ENCODE measurements around the gene SIPA1.
A peak's percentile ranks its signal among the peaks of the same experiment; 100 is the strongest.
"Not testable (repeated sequence)": the region's sequence is repeated elsewhere in the genome, so short reads cannot be mapped to it uniquely, and the experiment has no call there.

The SIPA1 gene

DNA sequence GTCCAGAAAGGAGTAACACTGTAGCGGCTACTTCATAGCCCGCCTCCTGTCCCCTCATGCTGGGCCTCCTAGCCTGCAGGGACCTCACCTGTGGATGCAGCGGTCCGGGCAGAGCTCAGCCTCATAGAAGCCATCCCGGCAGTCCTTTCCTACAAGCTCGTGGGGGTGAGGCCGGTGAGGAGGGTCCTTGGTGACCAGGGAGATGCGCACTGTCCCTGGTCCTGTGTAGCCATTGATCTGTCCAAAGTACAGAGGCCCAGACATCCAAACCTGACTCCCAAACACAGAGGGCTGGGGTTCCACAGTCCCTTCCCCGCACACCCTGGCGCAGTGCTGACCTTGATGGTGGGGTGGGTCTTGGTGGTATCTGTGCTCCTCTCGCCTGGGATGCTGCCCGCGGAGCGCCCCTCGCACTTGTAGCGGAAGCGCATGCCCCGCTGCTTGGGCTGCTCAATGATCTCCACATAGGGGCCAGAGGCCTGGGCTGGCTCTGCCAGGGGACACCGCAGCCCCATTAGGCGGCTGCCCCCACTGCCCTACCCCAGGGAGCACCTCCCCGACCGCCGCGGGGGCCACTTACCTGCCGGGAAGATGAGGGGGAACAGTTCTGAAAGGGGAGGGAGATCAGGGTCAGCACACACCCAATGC lies 23.8 kb downstream of the SIPA1 start:
- DNase-seq (ENCODE audit: insufficient read length, low spot score) = no peak
- TF ChIP-seq POLR2A (IDR thresholded peaks at IDR 0.05; ENCODE audit: low read depth, low read length) = no peak

DNA sequence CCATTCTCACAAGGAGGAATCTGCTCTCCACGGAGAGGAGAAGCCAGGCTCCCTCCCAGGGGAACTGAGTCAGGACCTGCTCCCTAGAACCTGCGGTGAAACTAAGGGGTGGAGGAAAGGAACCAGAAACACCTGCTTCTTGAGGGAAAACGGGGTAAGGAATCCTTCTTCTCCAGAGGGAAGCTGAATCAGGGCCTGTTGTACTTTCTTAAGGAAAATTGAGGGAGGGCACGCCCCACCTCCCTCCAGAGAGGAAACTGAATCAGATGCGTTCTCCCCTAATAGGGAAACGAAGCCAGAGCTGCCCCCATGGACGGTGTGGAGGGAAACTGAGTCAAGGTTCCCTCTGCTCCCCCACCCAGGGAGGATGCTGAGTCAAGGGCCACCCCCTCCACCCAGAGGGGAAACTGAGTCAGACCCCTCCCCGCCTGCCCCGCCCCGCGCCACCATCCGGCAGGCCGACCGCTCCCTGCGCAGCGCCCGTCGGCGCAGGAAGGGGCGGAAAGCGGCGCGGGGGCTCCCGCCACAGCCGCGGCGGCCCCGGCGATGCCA lies 24.4 kb downstream of the SIPA1 start:
- no peak for FAIRE-seq
- no peak for DNase-seq (ENCODE audit: insufficient read length, low spot score)
- no peak for TF ChIP-seq POLR2A (IDR thresholded peaks at IDR 0.05; ENCODE audit: low read depth, low read length)

More for the DNA sequence above, 23.8 kb downstream of the SIPA1 start:
- FAIRE-seq = no peak

DNA sequence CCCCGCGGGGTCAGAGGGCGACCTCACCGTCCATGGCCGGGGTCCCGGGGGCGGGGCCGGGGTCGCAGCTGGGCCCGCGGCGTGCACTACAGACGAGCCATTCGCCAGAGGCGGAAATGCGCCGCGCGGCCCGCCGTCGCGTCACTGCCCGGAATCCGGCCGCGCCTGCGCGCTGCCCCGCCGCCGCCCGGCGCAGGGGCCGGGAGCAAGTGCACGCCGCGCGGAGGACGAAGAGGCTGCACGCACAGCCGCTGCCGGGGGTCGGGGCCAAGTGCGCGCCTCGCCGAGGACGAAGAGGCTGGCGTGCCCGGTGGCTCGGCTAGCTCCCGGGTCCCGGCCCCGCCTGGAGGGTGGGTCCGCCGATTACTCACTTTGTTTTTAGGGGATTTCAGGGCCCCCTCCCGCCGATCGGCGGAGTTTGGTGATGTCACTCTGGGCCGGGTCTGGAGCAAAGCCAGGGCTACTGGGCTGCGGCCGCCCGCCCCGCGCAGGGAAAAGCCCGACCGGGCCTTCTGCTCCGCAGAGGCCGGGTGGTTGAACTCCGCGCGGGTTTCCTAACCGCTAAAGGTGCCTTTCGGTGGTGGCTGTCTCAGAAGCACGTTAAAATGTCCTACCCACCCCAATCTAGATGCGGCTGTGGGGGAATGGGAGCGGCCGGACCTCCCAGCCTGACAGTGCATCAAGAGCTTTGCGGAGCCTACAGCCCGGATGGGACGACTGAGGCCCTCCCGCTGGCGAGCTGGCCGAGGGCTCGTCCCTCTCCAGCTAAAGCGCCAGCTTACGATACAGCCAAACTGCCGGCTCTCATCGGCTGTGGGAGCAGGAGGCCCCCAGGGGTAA lies 25.1 kb downstream of the SIPA1 start, which contains the start of gene RELA:
Gene RELA (minus strand): TSS at position 118 of the 840 bp plus-strand sequence. CDS start 84 bp downstream, at position 34.
- no peak for FAIRE-seq
- DNase-seq (ENCODE audit: insufficient read length, low spot score) = peak; percentile 87
- peak; percentile 69 for TF ChIP-seq POLR2A (IDR thresholded peaks at IDR 0.05; ENCODE audit: low read depth, low read length)

DNA sequence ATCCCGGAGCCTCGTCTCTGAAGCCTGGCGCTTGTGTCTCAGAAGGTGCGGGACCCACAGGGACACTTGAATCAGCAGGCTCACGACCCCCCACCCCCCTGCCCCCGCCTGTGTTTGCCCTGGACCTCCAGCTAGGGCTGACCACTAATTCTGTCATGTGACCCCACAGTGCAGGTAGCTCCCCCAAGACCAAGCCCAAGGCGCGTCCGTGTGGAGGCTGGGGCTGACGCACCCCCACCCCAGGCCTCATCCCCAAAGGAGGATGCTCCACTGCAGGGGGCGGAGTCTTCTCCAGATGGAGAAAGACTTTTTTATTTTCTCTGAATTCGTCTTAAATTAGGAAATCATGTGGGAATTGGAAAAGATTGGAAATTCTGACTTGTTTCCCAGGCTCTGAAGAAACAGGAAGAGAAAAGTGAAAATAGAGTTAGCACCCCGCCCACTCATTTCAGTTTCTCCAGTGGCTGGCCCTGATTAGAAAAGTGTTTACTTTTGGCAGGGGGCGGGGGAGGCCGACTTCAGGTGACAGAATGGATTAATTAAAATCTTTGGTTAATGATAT lies 25.8 kb downstream of the SIPA1 start:
- FAIRE-seq (no peak), DNase-seq (ENCODE audit: insufficient read length, low spot score) (no peak)
- 0 out of 2 replicates have a peak, but pooled peaks have one; percentile 23 for TF ChIP-seq POLR2A (IDR thresholded peaks at IDR 0.05; ENCODE audit: low read depth, low read length)

DNA sequence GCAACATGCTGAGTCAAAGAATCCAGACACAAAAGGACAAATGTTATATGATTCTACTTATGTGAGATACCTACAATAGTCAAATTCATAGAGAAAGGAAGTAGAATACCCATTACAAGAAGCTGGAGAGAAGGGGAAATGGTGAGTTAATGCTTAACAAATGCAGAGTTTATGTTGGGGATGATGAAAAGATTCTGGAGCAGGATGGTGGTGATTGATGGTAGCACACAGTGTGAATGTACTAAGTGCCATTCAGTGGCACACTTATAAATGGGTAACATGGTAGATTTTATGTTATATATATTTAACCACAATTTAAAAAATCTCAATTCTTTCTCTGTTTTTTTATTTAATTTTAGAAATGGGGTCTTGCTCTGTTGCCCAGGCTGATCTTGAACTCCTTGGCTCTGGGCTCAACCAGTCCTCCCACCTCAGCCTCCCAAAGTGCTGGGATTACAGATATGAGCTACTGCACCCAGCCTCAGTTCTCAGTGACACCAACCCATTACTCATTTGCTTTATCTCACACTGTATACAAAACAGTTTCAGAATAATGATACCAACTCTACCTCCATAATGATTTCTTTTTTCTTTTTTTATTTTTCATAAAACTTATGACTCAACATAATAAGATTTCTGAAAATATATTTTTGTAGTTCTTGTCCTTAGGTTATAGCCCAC lies 34.4 kb downstream of the SIPA1 start:
- TF ChIP-seq POLR2A (IDR thresholded peaks at IDR 0.05; ENCODE audit: low read depth, low read length) = no peak
- DNase-seq (ENCODE audit: insufficient read length, low spot score) = no peak
- no peak for FAIRE-seq

DNA sequence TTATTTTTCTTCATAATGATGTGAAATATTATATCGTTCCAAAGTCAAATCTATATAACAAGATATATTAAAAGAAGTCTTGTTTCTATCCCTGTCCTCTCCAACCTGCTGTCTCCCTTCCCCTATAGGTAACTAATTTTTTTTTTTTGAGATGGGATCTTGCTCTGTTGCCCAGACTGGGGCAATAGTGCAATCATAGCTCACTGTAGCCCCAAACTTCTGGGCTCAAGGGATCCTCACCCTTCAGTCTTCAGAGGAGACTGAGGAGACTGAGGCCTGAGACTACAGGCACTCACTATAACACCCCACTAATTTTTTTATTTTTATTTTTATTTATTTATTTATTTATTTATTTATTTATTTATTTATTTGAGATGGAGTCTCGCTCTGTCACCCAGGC lies 35.1 kb downstream of the SIPA1 start:
- no peak for TF ChIP-seq POLR2A (IDR thresholded peaks at IDR 0.05; ENCODE audit: low read depth, low read length)
- FAIRE-seq (no peak), DNase-seq (ENCODE audit: insufficient read length, low spot score) (no peak)

DNA sequence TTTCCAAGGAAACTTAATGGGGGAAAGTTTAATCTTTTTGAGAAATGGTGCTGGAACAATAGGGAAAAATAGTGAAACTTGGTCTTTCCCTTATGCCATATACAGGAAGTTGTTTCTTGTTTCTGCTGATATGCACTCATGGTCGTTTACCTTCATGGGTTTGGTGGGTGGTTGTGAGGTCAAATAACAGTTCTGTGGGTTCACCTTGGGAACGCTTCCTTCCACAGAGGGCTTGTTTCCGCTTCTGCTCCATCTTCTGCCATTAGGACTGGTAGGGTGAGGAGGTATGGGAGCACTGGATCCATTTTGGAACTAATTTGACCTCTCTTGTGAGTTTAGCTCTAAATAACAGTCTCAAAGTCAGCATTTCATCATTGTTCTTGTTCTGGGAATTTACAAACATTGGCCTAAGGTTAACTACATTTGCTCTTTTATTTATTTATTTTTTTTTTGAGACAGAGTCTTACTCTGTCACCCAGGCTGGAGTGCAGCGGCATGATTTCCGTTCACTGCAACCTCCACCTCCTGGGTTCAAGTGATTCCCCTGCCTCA lies 42.4 kb downstream of the SIPA1 start:
- no peak for DNase-seq (ENCODE audit: insufficient read length, low spot score)
- no peak for FAIRE-seq
- no peak for TF ChIP-seq POLR2A (IDR thresholded peaks at IDR 0.05; ENCODE audit: low read depth, low read length)

DNA sequence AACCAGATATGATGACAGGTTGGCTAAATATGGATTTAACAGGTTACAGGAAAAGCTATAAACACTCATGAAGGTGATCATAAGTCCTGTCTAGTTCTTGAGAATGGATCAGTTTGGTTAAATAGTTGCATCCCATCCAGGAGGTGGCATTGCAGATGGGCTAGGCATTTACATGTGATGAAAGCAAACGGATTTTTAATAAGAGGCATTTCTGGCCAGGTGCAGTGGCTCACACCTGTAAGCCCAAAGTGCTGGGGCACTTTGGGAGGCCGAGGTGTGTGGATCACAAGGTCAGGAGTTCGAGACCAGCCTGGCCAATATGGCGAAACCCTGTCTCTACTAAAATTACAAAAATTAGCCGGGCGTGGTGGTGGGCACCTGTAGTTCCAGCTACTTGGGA lies 45.6 kb downstream of the SIPA1 start:
- DNase-seq (ENCODE audit: insufficient read length, low spot score); FAIRE-seq: not testable (repeated sequence)

DNA sequence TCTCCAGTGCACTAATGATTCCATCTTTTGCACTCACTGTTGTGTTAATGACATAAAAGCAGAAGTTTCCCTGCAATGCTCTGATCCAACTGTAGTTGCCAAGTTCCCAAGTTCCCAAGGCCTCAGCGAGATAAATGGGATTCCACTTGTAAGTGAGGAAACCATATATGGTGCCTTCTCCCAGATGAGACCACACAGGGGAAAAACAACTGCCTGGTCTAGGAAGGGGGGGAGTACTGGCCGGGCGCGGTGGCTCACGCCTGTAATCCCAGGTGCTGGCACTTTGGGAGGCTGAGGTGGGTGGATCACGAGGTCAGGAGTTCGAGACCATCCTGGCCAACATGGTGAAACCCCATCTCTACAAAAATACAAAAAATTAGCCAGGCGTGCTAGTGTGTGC lies 48.1 kb downstream of the SIPA1 start:
- FAIRE-seq = no peak
- no peak for TF ChIP-seq POLR2A (IDR thresholded peaks at IDR 0.05; ENCODE audit: low read depth, low read length)
- no peak for DNase-seq (ENCODE audit: insufficient read length, low spot score)

DNA sequence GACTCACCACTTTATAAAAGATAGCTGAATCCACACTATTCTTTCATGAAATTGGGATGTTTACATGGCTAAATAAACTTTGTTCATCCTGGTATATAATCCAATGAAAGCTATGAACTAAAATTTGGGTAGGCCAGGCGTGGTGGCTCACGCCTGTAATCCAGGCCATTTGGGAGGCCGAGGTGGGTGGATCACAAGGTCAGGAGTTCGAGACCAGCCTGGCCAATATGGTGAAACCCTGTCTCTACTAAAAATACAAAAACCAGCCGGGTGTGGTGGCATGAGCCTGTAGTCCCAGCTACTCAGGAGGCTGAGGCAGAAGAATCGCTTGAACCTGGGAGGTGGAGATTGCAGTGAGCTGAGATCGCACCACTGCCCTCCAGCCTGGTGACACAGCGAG lies 53.9 kb downstream of the SIPA1 start:
- not testable (repeated sequence) for FAIRE-seq; DNase-seq (ENCODE audit: insufficient read length, low spot score)

DNA sequence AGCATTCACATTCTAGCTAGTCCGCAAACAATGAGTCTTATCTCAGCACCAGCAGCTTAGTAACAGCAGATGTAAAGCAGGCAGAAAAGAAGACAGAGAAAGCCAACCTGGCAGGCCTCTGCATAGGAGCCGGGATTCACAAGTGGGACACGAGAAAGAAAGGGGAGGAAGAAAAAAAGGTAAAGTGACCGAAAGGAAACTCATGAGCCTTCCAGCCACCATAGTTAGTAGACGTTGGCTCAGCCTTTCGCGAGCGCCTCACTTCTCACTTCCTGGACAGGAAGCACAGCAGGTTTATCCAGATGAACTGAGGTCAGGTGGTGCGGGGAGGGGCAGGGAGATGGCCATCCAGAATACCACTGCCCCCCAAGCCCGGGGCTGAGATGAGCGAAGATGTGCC lies 54.5 kb downstream of the SIPA1 start:
- no peak for TF ChIP-seq POLR2A (IDR thresholded peaks at IDR 0.05; ENCODE audit: low read depth, low read length)
- DNase-seq (ENCODE audit: insufficient read length, low spot score) (no peak), FAIRE-seq (no peak)

DNA sequence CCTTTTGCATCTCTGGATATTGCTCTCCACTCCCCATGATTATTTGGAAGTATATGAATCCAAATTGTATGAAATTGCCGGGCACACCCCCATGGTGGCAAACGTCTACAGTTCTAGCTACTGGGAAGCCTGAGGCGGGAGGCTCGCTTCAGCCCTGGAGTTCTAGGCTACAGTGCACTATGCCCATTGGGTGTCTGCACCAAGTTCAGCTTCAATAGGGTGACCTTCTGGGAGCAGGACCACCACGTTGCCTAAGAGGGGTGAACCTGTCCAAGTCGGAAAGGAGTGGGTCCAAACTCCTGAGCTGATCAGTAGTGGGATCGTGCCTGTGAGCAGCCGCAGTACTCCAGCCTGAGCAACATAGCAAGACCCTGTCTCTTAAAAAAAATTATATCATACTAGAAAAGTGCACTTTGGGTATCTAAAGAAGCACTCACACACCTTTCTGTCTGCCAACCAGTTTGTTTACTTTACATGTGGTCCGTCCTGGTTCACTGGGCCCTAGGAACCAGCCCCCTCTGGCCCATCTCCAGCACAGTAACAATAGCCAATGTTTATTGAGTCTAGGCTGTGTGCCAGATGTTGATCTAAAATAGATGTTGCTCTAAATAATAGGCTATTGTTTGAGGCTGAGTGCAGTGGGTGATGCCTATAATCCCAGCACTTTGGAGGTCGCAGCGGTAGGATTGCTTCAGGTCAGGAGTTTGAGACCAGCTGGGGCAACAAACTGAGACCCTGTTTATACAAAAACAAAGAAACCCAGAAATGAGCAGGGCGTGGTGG lies 57.7 kb downstream of the SIPA1 start:
- FAIRE-seq = no peak
- TF ChIP-seq POLR2A (IDR thresholded peaks at IDR 0.05; ENCODE audit: low read depth, low read length) = no peak
- no peak for DNase-seq (ENCODE audit: insufficient read length, low spot score)

All from H54 (cell line).